ENCODE measurements around the gene CALN1.

CALN1 gene

DNA sequence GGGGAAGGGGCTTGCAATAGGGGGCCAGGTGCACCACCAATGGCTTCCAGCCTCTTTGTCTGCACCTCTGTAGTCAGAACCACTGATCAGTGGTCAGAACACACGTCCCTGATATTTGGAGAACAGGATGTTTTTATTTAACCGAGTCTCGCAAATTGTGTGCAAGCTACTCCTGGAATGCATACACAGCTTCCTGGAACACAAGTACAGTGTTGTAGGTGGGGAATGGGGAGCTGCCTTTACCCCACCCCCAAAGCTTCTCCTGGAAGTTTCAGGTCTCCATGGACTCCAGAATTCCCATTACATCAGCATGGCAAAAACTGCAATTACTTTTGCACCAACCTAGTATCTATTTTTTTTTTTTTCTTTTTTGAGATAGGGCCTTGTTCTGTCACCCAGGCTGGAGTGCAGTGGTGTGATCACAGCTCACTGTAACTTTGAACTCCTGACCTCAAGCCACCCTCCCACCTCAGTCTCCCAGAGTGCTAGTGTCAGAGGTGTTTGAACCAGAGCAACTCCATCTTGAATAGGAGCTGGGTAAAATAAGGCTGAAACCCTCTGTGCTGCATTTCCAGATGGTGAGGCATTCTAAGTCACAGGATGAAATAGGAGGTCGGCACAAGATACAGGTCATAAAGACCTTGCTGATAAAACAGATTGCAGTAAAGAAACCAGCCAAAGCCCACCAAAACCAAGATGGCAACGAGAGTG, 374.0 kb downstream of the CALN1 start:
- no peak for DNase-seq (ENCODE audit: low spot score)

DNA sequence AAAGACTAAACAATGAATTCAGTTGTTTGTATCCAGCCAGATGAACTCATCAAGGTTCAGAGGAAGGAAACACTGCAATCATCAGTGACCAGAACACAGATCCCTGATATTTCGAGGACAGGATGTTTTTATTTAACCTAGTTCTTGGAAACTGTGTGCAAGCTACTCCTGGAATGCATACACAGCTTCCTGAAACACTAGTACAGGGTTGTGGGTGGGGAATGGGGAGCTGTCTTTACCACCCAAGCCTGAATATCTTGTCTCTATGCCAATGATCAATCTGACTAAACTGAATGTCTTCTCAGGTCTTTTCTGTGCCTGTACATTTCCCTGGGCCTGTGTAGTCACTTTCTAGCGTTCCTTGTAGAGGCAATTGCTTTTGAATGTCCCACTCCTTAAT, 374.6 kb downstream of the CALN1 start:
- DNase-seq (ENCODE audit: low spot score) = no peak

DNA sequence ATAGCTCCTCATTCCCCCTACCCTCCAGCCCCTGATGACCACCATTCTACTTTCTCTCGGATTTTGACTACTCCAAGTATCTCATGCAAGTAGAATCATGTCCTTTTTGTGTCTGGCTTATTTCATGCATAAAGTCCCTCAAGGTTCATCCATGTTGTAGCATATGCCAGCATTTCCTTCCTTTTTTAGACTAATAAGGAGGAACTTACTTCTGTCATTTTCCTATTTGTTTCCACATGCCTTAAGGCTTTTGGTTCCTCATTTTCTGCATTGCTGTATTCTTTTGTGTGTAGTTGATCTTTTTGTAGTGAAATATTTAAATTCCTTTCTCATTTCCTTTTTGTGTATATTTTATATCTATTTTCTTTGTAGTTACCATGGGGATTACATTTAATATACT, 376.9 kb downstream of the CALN1 start:
- DNase-seq (ENCODE audit: low spot score) = no peak

DNA sequence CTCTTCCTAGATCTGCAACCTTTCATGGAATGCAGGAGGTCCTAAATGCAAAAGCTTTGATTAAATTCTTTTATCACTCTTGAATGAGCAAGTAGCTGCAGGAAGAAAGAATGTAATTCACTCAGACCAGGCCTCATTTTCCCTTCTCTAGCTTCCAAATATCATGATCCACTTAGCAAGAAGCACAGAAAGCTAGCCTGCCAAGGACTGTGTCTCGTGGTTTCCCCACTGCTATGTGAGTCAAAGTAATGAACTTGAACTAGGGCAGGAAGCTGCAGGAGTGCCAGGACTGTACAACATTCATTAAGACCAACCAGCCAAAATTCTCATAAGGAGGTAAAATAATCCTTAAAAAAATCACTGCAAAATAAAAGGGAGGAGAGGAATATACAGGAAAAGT, 379.2 kb downstream of the CALN1 start:
- DNase-seq (ENCODE audit: low spot score) = no peak

DNA sequence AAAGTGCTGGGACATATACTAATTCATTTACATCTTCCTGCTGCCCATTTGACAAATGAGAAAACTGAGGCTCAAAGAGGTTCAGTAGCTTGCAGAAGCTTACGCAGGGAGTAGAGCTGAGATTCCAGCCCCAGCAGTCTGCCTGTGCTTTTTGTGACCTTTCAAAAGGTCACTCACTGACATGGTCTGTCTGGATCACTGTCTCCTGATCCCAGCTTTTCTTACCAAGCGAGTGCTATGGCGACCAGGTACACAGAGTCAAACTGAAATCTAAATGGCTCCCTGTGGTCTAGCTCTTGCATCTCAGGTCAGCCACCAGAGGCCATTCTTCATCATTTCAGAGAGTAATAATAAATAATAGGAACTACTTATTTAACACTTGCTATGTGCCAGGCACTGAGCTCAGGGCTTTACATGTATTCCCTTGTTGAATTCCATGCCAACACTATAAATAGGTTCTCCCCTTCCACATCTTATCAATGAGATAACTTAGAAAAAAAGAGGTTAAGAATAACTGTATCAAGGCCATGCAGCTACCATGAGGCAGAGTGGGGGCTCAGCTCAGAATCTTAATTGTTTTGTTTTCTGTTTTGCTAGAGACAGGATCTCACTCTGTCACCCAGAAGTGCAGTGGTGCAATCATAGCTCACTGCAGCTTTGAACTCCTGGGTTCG, 381.0 kb downstream of the CALN1 start:
- DNase-seq (ENCODE audit: low spot score) = no peak

DNA sequence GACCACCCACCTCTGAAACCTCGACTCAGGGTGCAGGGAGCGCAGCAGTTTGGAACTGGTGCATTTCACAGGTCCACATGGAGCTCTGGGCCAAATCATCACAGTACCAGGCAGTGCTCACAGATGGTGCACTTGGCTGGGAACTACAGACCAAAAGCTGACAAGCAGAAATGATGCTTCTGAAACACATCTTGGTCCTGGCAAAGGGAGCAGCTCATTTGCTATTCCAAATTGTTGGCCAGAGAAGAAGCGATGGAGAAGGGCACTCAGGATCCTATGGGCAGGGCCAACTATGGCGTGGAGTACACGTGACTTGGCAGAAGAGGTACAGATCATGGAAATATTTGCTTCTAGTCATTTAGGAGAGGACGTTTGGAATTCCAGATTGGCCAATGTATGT, 383.9 kb downstream of the CALN1 start:
- DNase-seq (ENCODE audit: low spot score) = no peak

DNA sequence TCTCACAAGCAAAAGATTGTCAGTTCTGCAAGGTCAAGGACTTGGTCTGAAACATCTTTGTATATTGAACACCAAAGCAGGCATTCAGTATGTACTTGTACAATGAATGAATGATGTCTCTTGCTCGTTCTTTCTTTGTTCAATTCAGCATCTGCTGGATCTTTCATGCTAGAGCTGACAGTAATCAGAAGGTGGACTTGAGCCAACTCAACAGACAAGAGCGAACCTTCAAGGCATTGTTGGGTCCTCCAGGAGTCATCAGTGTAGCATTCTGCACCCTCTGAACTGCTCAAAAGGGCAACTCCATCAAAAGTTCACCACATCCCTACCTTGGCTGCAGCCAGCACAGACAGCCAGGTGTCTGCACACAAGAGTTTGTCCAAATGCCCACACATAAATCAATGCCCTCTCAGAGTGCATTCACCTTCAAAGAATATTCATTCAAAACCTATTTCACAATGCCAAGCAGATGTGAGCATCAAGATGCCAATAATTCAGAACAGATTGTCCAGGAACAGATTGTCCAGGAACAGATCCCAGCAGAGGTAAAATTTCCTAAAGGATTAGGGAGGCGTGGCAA, 386.7 kb downstream of the CALN1 start:
- no peak for DNase-seq (ENCODE audit: low spot score)

DNA sequence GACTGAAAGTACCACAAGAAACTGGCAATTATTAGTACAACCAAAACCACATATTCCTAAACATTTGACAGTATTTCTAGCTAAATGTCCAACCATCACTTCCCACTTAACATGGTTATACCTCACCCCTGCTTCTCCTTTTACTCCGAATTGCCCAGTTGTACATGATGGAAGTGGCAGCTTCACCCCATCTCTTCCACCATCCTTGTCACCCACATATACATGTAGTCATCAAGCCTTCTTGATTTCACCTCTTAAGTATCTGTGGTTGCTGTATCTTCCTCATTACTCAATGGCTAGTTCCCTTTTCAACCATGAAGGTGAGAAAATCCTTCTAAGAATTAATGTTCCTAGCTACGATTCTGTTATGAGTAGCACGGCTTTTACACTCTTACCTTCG, 388.2 kb downstream of the CALN1 start:
- no peak for DNase-seq (ENCODE audit: low spot score)

DNA sequence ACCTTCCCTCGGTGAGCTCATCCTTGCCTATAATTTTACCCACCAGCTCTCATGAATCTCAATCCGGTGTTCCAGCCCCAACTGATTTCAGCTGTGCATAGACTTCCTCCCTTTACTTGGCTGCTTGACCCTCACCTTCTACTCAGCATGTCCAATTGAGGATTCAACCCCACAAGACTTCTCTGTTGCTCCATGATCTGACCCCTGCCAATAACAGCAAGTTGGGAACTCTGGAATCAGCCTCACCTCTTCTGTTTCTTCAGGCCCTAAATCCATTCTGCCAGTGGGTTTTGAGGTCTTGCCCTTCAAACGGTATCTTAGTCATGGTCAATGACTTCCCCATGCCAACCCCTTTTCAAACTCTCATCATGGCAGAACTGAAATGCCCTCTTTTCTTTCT, 390.4 kb downstream of the CALN1 start:
- no peak for DNase-seq (ENCODE audit: low spot score)

DNA sequence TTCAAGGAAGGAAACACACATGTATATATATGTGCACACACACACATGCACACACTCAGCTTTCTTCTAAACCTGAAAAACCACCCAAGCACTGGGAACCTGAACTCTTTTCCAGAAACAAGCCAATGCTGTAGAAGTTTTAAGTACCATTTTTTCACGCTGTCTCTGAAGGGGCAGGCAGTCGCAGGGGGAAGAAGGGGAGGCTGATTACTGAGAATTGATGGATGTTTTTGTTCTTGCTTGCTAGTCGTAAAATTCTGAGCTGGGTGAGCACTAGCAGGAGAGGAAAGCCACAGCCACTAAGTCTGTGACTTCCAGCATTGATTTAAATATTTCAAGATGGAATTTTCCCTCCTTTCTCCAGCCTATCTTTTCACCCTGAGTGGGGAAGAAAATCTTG, 391.8 kb downstream of the CALN1 start:
- DNase-seq (ENCODE audit: low spot score) = no peak

DNA sequence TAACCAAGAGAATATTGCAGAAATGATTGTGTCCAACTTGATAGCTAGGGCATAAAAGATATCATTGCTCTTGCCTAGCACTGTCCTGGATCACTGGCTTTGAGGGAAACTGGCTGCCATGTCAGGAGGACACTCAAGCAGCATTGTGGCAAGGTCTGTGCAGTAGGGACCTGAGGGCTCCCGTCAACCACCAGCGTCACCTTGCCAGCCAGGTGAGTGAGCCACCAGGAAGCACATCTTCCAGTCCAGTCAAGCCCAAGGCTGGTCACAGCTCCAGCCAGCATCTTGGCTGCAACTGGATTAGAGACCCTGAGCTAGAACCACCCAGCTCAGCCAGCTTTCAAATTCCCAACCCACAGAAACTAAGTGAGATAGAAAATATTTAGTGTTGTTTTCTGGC, 392.7 kb downstream of the CALN1 start:
- DNase-seq (ENCODE audit: low spot score) = no peak

DNA sequence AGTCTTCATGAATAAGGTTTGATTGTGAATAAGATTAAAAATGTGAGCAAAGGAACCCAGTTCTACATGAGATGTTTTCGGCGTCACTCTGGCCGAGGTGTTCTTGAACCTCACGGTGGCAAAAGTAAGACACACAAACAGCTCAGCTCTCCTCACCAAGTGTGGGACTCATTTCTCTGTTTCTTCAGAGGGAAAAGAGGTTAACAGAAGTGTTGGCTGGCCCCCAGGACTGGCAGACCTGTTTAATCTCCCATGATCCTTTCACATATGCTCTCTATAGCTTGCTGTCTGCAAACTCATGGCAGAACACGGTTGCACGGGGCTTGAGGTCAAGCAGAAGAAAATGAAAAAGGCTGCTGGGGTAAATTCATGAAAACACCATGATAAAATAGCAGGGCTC, 394.4 kb downstream of the CALN1 start:
- DNase-seq (ENCODE audit: low spot score) = no peak

DNA sequence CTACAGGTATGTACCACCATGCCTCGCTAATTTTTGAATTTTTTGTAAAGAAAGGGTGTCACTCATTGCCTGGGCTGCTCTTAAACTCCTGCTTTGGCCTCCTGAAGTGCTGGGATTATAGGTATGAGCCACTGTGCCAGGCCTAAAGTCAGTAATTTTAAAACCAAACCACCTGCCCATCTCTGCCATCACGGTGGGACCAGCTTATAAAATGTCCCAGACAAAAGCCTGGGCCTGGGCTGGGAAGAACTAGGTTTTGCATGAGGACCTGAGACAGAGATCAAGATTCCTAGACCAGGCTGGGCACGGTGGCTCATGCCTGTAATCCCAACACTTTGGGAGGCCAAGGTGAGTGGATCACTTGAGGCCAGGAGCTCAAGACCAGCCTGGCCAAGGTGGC, 395.6 kb downstream of the CALN1 start:
- no peak for DNase-seq (ENCODE audit: low spot score)

DNA sequence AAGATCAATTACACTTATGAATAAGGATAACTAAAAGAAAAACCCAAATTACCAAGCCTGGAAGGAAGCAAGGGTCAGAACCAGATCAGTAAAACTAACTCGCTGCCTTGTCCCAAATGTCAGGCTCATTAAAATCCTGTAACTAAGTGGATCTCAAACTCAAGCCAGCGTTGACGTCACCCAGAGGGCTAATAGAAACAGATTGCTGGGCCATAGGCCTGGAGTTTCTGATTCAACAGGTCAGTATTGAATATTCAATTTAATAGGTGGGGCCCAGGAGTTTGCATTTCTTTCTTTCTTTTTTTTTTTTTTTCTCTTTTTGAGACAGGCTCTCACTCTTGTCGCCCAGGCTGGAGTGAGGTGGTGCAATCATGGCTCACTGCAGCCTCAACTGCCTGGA, 397.0 kb downstream of the CALN1 start:
- DNase-seq (ENCODE audit: low spot score) = no peak

DNA sequence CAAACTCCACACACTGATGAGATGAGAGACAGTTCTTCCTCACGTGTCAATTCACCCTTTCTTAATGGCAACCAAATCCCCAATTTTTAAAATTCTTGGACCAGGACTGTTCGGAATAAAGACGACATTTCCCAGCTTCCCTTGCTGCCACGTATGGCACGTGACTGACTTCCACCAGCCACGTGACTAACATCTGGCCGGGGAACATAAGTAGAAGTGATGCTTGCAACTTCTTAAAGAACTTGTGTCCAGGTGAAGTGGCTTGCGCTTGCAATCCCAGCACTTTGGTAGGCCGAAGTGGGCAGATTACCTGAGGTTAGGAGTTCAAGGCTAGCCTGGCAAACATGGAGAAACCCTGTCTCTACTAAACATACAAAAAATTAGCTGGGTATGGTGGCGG, 405.1 kb downstream of the CALN1 start:
- DNase-seq (ENCODE audit: low spot score) = no peak

DNA sequence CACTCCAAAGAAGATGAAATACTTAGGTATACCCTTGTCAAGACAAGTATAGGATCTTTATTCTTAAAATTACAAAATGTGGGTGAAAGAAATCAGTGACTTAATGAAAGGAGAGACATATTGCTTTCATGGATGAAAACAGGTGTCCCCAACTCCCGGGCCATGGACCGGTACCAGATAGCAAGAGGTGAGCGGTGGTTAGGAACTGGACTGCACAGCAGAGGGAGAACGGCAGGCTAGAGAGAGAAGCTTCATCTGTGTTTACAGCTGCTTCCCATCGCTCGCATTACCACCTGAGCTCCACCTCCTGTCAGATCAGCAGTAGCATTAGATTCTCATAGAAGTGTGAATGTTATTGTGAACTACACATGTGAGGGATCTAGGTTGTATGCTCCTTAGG, 408.9 kb downstream of the CALN1 start:
- no peak for DNase-seq (ENCODE audit: low spot score)

DNA sequence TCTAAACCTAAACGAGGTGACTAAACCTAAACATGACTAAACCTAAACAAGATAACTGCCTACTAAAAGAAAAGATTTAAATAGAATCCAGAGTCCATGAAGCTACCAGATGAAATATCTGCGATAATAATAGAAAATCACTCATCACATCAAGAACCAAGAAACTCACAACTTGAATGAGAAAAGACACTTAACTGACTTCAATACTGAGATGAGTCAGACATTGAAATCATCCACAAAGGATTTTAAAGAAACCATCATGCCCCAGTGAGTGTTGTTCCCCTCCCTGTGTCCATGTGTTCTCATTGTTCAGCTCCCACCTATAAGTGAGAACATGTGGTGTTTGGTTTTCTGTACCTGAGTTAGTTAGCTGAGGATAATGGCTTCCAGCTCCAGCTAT, 416.0 kb downstream of the CALN1 start:
- no peak for DNase-seq (ENCODE audit: low spot score)

DNA sequence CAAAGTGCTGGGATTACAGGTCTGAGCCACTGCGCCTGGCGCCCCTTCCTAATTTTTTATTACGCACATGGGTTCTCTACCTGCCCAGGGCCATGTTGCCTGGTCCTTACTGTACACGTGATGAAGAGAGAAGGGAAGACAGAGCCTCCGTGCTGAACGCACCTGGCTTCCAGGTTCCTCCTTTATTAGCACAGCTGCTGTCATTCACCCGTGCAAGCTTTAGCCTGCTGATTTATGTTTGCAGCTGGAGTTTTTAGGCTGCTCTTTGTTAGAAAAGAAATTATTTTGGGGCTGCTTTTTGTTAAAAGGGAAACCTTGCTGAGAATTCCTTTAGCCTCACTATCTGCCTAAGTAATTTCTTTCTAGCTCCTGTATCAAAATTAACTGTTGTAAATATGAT, 417.0 kb downstream of the CALN1 start:
- DNase-seq (ENCODE audit: low spot score) = no peak

DNA sequence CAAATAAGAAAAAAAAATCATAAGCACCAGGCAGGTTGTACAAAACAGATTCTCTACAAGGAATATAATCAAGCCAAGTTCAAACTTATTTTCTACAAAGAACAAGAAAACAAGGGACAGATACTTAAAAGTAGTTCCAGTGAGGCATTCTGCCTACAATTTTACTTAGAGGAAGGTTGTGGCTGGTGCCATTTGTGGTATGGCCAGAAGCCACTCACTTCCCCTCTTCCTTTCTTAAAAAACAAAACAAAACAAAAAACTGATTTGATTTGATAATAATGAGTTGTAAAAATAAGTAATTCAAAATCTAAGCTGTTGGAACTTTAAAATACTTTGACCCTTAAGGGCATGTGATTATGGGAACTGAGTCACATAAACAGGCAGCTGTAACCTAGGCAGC, 420.6 kb downstream of the CALN1 start:
- DNase-seq (ENCODE audit: low spot score) = no peak

DNA sequence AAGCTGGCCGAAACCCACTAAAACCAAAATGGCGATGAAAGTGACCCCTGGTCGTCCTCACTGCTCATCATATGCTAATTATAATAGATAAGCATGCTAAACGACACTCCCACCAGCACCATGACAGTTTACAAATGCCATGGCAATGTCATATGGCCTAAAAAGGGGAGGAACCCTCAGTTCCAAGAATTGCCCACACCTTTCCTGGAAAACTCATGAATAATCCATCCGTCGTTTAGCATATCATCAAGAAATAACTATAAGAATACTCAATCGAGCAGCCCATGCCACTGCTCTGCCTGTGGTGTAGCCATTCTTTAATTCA, 422.0 kb downstream of the CALN1 start:
- no peak for DNase-seq (ENCODE audit: low spot score)

DNA sequence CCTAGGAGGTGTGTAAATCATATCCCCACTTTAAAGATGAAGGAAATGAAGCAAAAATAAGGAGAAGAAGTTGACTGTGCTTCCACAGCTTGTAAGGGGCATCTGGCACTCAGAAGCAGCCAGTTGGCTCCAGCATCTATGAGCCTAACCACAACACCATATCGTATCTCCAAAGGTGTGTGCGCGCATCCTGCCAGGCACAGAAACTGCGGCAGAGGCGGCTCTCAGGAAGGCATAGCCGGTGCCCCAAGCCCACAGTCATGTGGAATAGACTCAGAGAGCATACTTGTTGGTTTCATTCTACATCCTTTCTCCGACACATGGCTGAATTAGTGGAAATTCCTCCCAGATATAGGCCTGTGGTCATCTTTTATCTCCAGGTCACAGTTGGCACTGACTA, 423.9 kb downstream of the CALN1 start:
- DNase-seq (ENCODE audit: low spot score) = no peak

DNA sequence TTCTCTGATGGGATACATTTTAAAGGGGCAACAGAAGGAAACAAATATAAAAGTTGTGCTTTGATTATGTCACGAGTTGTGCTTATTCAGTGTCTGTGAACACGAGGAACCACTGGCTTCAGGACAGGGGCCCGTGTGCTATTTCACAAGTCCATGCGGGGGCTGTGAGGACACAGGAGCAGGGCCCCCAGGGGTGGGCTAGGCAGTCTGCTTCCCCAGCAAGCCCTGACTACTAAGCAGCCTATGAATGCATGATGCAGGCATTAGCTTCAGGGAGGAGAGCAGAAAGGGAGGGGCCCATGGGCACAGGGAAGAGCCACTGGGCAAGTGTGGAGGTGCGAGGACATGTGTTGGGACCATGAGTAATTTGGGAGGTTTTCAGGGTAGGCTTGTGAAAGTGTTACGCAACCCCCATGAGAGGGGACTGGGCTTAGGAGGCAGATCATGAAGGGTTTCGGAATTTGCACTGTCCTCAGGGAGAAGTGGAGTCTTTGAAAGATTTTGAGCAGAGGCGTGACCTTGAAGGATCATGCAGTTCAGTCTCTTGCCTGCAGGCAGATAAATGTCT, 424.9 kb downstream of the CALN1 start:
- no peak for DNase-seq (ENCODE audit: low spot score)

DNA sequence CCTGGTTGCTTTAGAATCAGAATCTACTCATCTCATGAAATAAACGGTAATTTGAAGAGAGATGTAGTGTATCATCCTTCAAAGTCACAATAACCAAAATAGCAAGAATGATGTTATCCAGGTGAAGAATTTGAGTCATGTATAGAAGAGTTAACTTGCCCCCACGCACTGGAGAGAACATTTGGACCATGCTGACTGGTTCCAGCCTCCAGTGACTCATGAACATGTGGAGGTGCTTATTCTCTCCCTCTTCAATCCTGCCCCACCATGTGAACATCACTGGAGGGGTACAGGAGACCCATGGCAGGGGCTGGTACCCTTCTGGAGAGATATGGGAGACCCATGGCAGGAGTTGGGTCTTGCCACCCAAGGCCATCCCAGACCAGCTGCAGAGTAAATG, 427.8 kb downstream of the CALN1 start:
- DNase-seq (ENCODE audit: low spot score) = no peak

DNA sequence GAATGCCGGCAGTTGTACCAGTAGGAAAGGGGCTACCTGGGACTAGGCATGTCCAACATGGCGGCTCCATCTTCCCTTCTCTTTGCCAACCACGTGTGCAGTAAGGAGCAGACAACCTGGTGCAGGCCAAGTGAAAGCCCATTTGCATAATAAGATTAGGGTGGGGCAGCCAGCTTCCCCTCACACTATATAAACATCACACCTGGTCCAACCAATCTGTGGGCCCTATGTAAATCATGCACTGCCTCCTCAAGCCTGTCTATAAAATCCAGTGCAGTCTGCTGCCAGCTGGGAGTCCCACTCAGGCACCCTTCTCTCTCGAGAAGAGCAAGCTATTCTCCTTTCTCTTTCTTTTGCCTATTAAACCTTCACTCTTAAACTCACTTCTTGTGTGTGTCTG, 429.3 kb downstream of the CALN1 start:
- no peak for DNase-seq (ENCODE audit: low spot score)
